Stimulated activated CD8-positive, alpha-beta memory T cell treated with anti-CD3 and anti-CD28 coated beads, Interleukin-7, amount 100 ng/mL, for 24 hours (primary cell): ENCODE measurements around the gene POFUT2.

Source experiments
- DNase-seq: peaks from one replicate; pipeline ENCODE4 v3.0.0-alpha.2; 2020; ENCODE audit warnings: low read depth

Gene POFUT2

GRCh38 chr21:45222001-45222400 is 65.7 kb downstream of the POFUT2 start:
- no peak for DNase-seq

- DNase-seq = no peak
Measured at GRCh38 chr21:45220714-45221490, 66.8 kb downstream of the POFUT2 start.

- no peak for DNase-seq
Measured at GRCh38 chr21:45220071-45220481, 67.6 kb downstream of the POFUT2 start.

GRCh38 chr21:45219517-45219916 is 68.2 kb downstream of the POFUT2 start:
- DNase-seq = no peak

- no peak for DNase-seq
Measured at GRCh38 chr21:45217010-45217409, 70.7 kb downstream of the POFUT2 start.

- no peak for DNase-seq
Measured at GRCh38 chr21:45215213-45215612, 72.5 kb downstream of the POFUT2 start.
